ENCODE results near the gene CDC27.
"Not testable (repeated sequence)": the region's sequence is repeated elsewhere in the genome, so short reads cannot be mapped to it uniquely, and the experiment has no call there.

GRCh38 chr17:47180988-47181387 is 8.1 kb downstream of the CDC27 start:
- not testable (repeated sequence) for TF ChIP-seq CTCF (IDR thresholded peaks at IDR 0.05); ZNF121 (CRISPR knock-in tag; IDR thresholded peaks at IDR 0.05); NFE2L1 (CRISPR knock-in tag; IDR thresholded peaks at IDR 0.05); HMGXB4 (CRISPR knock-in tag; IDR thresholded peaks at IDR 0.05); MAX (CRISPR knock-in tag; IDR thresholded peaks at IDR 0.05); SP1 (CRISPR knock-in tag; conservative IDR thresholded peaks at IDR 0.05); NFYB (CRISPR knock-in tag; conservative IDR thresholded peaks at IDR 0.05; ENCODE audit: low read depth); RELA (CRISPR knock-in tag; IDR thresholded peaks at IDR 0.05; ENCODE audit: borderline replicate concordance); SMAD4 (CRISPR knock-in tag; IDR thresholded peaks at IDR 0.05); SMAD3 (CRISPR knock-in tag; IDR thresholded peaks at IDR 0.05; ENCODE audit: borderline replicate concordance)

All from WTC11 (cell line).